ENCODE results near the gene ACP7.

ACP7 gene, protein sequence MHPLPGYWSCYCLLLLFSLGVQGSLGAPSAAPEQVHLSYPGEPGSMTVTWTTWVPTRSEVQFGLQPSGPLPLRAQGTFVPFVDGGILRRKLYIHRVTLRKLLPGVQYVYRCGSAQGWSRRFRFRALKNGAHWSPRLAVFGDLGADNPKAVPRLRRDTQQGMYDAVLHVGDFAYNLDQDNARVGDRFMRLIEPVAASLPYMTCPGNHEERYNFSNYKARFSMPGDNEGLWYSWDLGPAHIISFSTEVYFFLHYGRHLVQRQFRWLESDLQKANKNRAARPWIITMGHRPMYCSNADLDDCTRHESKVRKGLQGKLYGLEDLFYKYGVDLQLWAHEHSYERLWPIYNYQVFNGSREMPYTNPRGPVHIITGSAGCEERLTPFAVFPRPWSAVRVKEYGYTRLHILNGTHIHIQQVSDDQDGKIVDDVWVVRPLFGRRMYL

DNA sequence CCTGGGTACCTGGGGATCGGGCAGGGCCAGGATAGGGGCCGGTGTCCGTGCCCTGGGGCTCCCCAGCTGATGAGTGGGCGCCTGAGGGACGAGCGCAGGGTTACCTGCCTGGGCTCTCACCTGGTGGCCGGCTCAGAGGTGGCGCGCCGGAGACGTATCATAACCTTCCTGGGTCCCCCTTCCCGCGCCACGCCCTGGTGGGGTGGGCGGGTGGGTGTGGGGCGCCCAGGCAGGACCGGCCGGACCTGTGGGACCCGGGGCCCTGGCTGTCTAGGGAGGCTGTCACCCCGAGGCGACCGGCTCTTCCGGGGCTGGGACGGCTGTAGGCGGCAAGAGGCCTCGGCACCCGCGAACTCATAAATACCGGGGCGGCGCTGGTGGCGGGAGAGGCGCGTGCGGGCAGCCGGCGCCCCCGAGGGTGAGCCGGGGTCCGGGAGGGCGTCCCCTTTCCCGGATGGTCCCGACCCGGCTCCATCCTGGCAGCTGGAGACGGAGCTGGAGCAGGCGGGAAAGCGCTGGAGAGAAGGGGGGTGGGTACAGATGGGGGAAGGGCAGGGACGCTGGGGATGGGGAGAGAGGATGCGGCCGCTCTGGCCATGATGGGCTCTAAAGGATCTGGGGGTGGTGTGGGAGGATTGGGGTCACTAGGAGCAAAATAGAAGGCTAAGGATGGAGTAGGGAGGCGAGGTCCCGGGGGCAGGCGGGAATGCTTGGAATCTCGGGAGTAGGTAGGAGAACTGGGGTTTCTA is at the start of gene ACP7:
Gene ACP7 (plus strand): TSS at position 386 of the 749 bp plus-strand sequence. CDS start 902 bp downstream, outside the sequence.
- no peaks in the 10 kb centered on the region for H3K9me3 ChIP-seq (ENCODE audit: insufficient read depth, low read length, severe bottlenecking)
- TF ChIP-seq, protein P1, sequence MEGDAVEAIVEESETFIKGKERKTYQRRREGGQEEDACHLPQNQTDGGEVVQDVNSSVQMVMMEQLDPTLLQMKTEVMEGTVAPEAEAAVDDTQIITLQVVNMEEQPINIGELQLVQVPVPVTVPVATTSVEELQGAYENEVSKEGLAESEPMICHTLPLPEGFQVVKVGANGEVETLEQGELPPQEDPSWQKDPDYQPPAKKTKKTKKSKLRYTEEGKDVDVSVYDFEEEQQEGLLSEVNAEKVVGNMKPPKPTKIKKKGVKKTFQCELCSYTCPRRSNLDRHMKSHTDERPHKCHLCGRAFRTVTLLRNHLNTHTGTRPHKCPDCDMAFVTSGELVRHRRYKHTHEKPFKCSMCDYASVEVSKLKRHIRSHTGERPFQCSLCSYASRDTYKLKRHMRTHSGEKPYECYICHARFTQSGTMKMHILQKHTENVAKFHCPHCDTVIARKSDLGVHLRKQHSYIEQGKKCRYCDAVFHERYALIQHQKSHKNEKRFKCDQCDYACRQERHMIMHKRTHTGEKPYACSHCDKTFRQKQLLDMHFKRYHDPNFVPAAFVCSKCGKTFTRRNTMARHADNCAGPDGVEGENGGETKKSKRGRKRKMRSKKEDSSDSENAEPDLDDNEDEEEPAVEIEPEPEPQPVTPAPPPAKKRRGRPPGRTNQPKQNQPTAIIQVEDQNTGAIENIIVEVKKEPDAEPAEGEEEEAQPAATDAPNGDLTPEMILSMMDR (IDR thresholded peaks at IDR 0.05; ENCODE audit: borderline replicate concordance, extremely low read depth, low read length, poor library complexity, severe bottlenecking) = no peak
- no peak for TF ChIP-seq EZH2 (IDR thresholded peaks at IDR 0.05; ENCODE audit: borderline replicate concordance, low read depth, low read length, severe bottlenecking)
- no peak within 1 kb of the TSS for H3K4me2 ChIP-seq (ENCODE audit: insufficient read depth, low read length)
- no peaks in the 10 kb centered on the region for H4K20me1 ChIP-seq (ENCODE audit: insufficient read depth, low read length)
- no peaks in the 10 kb centered on the region for H3K4me1 ChIP-seq (ENCODE audit: insufficient read depth, low read length)
- no peaks in the 10 kb centered on the region for H3K36me3 ChIP-seq (ENCODE audit: insufficient read depth, low read length)
- no peaks in the 10 kb centered on the region for H3K79me2 ChIP-seq (ENCODE audit: insufficient read depth, low read length)
- H2AFZ ChIP-seq (ENCODE audit: low read depth, low read length) = no peak within 1 kb of the TSS
- H3K9ac ChIP-seq (ENCODE audit: low read depth, low read length) = no peak within 1 kb of the TSS
- ATAC-seq (ENCODE audit: insufficient read depth, low read depth) (no peak), DNase-seq (no peak)
- no peak within 1 kb of the TSS for H3K27ac ChIP-seq (ENCODE audit: low read length)
- H3K4me3 ChIP-seq (ENCODE audit: low read depth in 1 of 2, low read length in 2 of 2) = no peak within 1 kb of the TSS
- H3K27me3 ChIP-seq (ENCODE audit: insufficient read depth, low read length, poor library complexity) = peaks cover 4% of the 10 kb centered on the region

DNA sequence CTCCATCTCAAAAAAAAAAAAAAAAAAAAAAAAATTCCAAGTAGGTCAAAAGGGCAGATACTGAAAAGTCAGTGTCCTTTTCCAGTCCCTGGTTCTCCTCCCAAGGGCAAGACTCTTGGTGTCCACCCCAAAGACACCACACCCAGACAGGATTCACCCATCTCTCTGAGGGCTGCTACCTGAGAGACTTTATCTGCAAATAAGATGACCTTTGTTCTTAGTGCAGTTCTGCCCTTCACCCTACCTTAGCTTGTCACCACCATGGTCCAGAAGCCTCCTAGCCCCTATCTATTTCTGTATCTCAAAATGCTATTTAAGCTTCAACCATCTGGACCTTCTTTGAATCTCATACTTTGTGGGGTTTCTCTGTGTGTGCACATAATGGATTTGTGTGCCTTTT is 47.6 kb upstream of the ACP7 start:
- no peak for TF ChIP-seq EZH2 (IDR thresholded peaks at IDR 0.05; ENCODE audit: borderline replicate concordance, low read depth, low read length, severe bottlenecking)
- TF ChIP-seq, protein P1 (IDR thresholded peaks at IDR 0.05; ENCODE audit: borderline replicate concordance, extremely low read depth, low read length, poor library complexity, severe bottlenecking) = no peak
- ATAC-seq (ENCODE audit: insufficient read depth, low read depth) (no peak), DNase-seq (no peak)

DNA sequence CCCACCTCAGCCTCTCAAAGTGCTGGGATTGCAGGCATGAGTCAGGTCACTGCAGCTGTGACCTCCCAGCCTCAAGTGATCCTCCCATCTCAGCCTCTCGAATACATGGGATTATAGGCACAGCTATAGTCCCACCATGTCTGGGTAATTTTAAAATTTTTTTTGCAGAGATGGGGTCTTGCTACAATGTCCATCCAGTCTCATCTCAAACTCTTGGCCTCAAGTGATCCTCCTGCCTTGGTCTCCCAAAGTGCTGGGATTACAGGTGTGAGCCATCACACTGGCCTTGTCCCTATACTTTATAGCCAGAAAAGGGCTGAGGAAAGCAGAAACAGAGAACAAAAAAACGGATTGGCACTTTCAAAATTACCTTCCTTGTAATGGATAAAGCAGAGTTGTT is 47.0 kb upstream of the ACP7 start:
- Histone ChIP-seq H3K79me2 (ENCODE audit: insufficient read depth, low read length) (no peaks in the 10 kb centered on the region), H3K4me3 (ENCODE audit: low read depth in 1 of 2, low read length in 2 of 2) (no peak overlapping the region), H3K27ac (ENCODE audit: low read length) (no peak overlapping the region), H3K4me1 (ENCODE audit: insufficient read depth, low read length) (no peaks in the 10 kb centered on the region), H4K20me1 (ENCODE audit: insufficient read depth, low read length) (no peaks in the 10 kb centered on the region), H3K36me3 (ENCODE audit: insufficient read depth, low read length) (no peaks in the 10 kb centered on the region), H3K4me2 (ENCODE audit: insufficient read depth, low read length) (no peak overlapping the region), H3K9me3 (ENCODE audit: insufficient read depth, low read length, severe bottlenecking) (no peaks in the 10 kb centered on the region), H3K27me3 (ENCODE audit: insufficient read depth, low read length, poor library complexity) (no peaks in the 10 kb centered on the region), H2AFZ (ENCODE audit: low read depth, low read length) (no peak overlapping the region), H3K9ac (ENCODE audit: low read depth, low read length) (no peak overlapping the region)
- TF ChIP-seq EZH2 (IDR thresholded peaks at IDR 0.05; ENCODE audit: borderline replicate concordance, low read depth, low read length, severe bottlenecking) = no peak
- ATAC-seq (ENCODE audit: insufficient read depth, low read depth) (no peak), DNase-seq (no peak)

More for the DNA sequence above, 47.6 kb upstream of the ACP7 start:
- H3K36me3 ChIP-seq (ENCODE audit: insufficient read depth, low read length) = no peaks in the 10 kb centered on the region
- no peaks in the 10 kb centered on the region for H3K9me3 ChIP-seq (ENCODE audit: insufficient read depth, low read length, severe bottlenecking)
- H3K9ac ChIP-seq (ENCODE audit: low read depth, low read length) = no peak overlapping the region
- no peaks in the 10 kb centered on the region for H3K4me1 ChIP-seq (ENCODE audit: insufficient read depth, low read length)
- H4K20me1 ChIP-seq (ENCODE audit: insufficient read depth, low read length) = no peaks in the 10 kb centered on the region
- no peak overlapping the region for H2AFZ ChIP-seq (ENCODE audit: low read depth, low read length)
- no peak overlapping the region for H3K27ac ChIP-seq (ENCODE audit: low read length)
- H3K4me2 ChIP-seq (ENCODE audit: insufficient read depth, low read length) = no peak overlapping the region
- H3K4me3 ChIP-seq (ENCODE audit: low read depth in 1 of 2, low read length in 2 of 2) = no peak overlapping the region
- H3K79me2 ChIP-seq (ENCODE audit: insufficient read depth, low read length) = no peaks in the 10 kb centered on the region
- H3K27me3 ChIP-seq (ENCODE audit: insufficient read depth, low read length, poor library complexity) = no peaks in the 10 kb centered on the region

DNA sequence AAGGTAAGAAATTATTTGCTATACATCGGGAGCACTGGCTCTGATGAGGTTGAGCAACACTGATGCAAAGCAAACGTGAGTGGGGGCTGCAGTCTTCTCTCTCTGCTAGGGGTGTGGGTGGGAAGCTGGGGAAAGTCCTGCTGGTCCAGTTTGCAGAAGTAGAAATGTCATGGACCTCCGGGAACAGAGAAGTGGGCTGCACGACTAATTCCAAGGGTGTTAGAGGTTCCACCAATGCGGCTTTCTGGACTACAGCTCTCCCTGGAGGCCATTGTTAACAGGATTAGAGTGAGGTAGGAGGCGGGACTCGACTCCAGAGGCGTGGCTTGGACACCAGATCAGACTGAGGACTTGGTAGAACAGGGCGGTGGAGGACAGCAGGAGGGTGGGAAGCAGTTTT is 46.1 kb upstream of the ACP7 start:
- TF ChIP-seq EZH2 (IDR thresholded peaks at IDR 0.05; ENCODE audit: borderline replicate concordance, low read depth, low read length, severe bottlenecking) = no peak
- TF ChIP-seq, protein P1 (IDR thresholded peaks at IDR 0.05; ENCODE audit: borderline replicate concordance, extremely low read depth, low read length, poor library complexity, severe bottlenecking) = no peak
- Histone ChIP-seq H3K79me2 (ENCODE audit: insufficient read depth, low read length) (no peaks in the 10 kb centered on the region), H3K36me3 (ENCODE audit: insufficient read depth, low read length) (no peaks in the 10 kb centered on the region), H2AFZ (ENCODE audit: low read depth, low read length) (no peak overlapping the region), H3K27me3 (ENCODE audit: insufficient read depth, low read length, poor library complexity) (no peaks in the 10 kb centered on the region), H3K27ac (ENCODE audit: low read length) (no peak overlapping the region), H3K4me3 (ENCODE audit: low read depth in 1 of 2, low read length in 2 of 2) (no peak overlapping the region), H4K20me1 (ENCODE audit: insufficient read depth, low read length) (no peaks in the 10 kb centered on the region), H3K4me1 (ENCODE audit: insufficient read depth, low read length) (no peaks in the 10 kb centered on the region), H3K9me3 (ENCODE audit: insufficient read depth, low read length, severe bottlenecking) (no peaks in the 10 kb centered on the region), H3K9ac (ENCODE audit: low read depth, low read length) (no peak overlapping the region), H3K4me2 (ENCODE audit: insufficient read depth, low read length) (no peak overlapping the region)
- DNase-seq = no peak
- no peak for ATAC-seq (ENCODE audit: insufficient read depth, low read depth)
